Adrenal gland (tissue), 5 donors: Measurements from ENCODE around the gene TIPARP.

Experiments used
- CTCF ChIP-seq, 6 experiments: fragments of 450-650 bp in 4 of 6; fragments of 200-600 bp in 2 of 6; sonication (generic) in 1 of 6; IDR thresholded peaks; 1 replicate in 5 of 6; 2 replicates in 1 of 6; pipeline versions ENCODE4 v1.5.1 to v1.8.0; 2016 to 2021; ENCODE audit warnings: antibody characterized with exemption in 6 of 6, mild to moderate bottlenecking in 2 of 6, moderate library complexity in 1 of 6
- POLR2A ChIP-seq, 2 donors: fragments of 450-650 bp; IDR thresholded peaks; one replicate each; pipeline ENCODE4 v1.6.1; 2017; ENCODE audit warnings: antibody characterized with exemption in 2 of 2, mild to moderate bottlenecking in 2 of 2, moderate library complexity in 1 of 2
- donor health status: DM: no; HTN: no; CAD: no.

GRCh38 chr3:156750191-156750873 is 75.9 kb downstream of the TIPARP start:
- TF ChIP-seq CTCF (IDR thresholded peaks at IDR 0.05) (no peak), POLR2A (IDR thresholded peaks at IDR 0.05) (no peak)
